ENCODE data around the gene NSD2.

DNA sequence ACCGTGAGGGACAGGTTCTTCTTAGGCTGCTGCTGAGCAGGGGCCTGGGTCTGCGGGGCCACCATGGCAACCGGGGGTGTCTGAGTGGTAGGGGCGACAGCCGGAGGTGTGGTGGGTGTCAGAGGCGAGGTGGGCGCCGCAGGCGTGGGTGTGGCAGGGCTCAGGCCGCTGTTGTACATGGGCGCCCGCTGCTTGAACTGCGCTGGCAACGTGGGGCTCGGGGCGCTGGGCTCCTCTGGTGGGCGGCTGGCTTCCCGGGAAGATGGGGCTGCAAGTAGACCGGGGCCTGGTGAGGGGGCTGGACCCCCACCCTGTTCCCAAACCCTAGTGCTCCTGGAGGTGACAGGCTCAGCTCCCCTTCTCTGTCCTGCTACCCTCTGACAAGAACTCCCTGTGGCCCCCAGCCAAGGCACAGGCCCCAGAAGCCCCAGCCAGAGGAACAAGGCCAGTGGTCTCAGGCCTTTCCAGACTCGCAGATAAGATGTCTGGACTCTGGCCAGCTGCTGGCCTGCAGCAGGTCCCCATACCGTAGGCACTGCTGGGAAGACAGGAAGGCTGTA, 112.7 kb downstream of the NSD2 start:
- TF ChIP-seq ETV6 (IDR thresholded peaks at IDR 0.05; ENCODE audit: borderline replicate concordance in 1 of 2, low read depth in 2 of 2, low read length in 1 of 2): no peak
- no peak for TF ChIP-seq ETV6 (CRISPR knock-in tag; IDR thresholded peaks at IDR 0.05; ENCODE audit: borderline replicate concordance)
- TF ChIP-seq ZNF696 (CRISPR knock-in tag; conservative IDR thresholded peaks at IDR 0.05): no peak
- TF ChIP-seq, protein P1, sequence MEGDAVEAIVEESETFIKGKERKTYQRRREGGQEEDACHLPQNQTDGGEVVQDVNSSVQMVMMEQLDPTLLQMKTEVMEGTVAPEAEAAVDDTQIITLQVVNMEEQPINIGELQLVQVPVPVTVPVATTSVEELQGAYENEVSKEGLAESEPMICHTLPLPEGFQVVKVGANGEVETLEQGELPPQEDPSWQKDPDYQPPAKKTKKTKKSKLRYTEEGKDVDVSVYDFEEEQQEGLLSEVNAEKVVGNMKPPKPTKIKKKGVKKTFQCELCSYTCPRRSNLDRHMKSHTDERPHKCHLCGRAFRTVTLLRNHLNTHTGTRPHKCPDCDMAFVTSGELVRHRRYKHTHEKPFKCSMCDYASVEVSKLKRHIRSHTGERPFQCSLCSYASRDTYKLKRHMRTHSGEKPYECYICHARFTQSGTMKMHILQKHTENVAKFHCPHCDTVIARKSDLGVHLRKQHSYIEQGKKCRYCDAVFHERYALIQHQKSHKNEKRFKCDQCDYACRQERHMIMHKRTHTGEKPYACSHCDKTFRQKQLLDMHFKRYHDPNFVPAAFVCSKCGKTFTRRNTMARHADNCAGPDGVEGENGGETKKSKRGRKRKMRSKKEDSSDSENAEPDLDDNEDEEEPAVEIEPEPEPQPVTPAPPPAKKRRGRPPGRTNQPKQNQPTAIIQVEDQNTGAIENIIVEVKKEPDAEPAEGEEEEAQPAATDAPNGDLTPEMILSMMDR (IDR thresholded peaks at IDR 0.05 in 2 of 3, conservative IDR thresholded peaks at IDR 0.05 in 1 of 3; ENCODE audit: insufficient read depth in 2 of 3, low read depth in 1 of 3, low read length in 3 of 3): no peak
- TF ChIP-seq PCBP2 (IDR thresholded peaks at IDR 0.05; ENCODE audit: low read depth, low read length, poor library complexity, severe bottlenecking): no peak
- no peak for TF ChIP-seq SP1 (CRISPR knock-in tag; IDR thresholded peaks at IDR 0.05)
- TF ChIP-seq POLR2A (conservative IDR thresholded peaks at IDR 0.05): no peak; the same call in 1 of the 2 replicates
- TF ChIP-seq, protein P2, sequence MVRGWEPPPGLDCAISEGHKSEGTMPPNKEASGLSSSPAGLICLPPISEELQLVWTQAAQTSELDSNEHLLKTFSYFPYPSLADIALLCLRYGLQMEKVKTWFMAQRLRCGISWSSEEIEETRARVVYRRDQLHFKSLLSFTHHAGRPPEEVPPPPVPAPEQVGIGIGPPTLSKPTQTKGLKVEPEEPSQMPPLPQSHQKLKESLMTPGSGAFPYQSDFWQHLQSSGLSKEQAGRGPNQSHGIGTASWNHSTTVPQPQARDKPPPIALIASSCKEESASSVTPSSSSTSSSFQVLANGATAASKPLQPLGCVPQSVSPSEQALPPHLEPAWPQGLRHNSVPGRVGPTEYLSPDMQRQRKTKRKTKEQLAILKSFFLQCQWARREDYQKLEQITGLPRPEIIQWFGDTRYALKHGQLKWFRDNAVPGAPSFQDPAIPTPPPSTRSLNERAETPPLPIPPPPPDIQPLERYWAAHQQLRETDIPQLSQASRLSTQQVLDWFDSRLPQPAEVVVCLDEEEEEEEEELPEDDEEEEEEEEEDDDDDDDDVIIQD (CRISPR knock-in tag; IDR thresholded peaks at IDR 0.05): no peak
- no peak for TF ChIP-seq ZNF280B (CRISPR knock-in tag; IDR thresholded peaks at IDR 0.05)
- no peak for TF ChIP-seq GTF2F1 (IDR thresholded peaks at IDR 0.05; ENCODE audit: low read depth, low read length)
- no peak for TF ChIP-seq HMG20B (CRISPR knock-in tag; IDR thresholded peaks at IDR 0.05)
- no peak for TF ChIP-seq RAD21 (CRISPR knock-in tag; conservative IDR thresholded peaks at IDR 0.05 in 1 of 2, IDR thresholded peaks at IDR 0.05 in 1 of 2)

Data from K562 (cell line).